WTC11 (cell line): ENCODE data around the gene ABHD1. TPM values are rescaled to one million over a fixed set of nuclear protein-coding genes. Genes with fewer than 3 reads are reported as not detected.

Experiments used
- ATAC-seq: fragments of 200-7000 bp; cut with Tn5 transposase; 2 replicates; pipeline ENCODE4 v1.10.0; 2021; ENCODE audit warnings: mild to moderate bottlenecking, moderate library complexity
- CTCF ChIA-PET: fragments of 300-600 bp; sonication (Branson Sonifier 250); formaldehyde crosslinking; loops from one replicate; lab custom pipeline; 2021; ENCODE audit warnings: antibody characterized with exemption; lab: Charles Lee
- POLR2A ChIA-PET: fragments of 350-600 bp; sonication (Branson Sonifier 250); formaldehyde crosslinking; loops from one replicate; lab custom pipeline; 2021; ENCODE audit warnings: antibody characterized with exemption; lab: Charles Lee
- DNase-seq: peaks from one replicate; pipeline ENCODE4 v3.0.0; 2021; ENCODE audit warnings: low spot score
- H3K27ac Mint-ChIP-seq: 2 replicates; pipeline ENCODE4 v1.8.0; 2021; ENCODE audit warnings: mixed read lengths
- H3K27me3 Mint-ChIP-seq: 2 replicates; pipeline ENCODE4 v1.8.0; 2021; ENCODE audit warnings: low read depth, mild to moderate bottlenecking, moderate library complexity, mixed read lengths
- H3K36me3 Mint-ChIP-seq: 2 replicates; pipeline ENCODE4 v1.8.0; 2021; ENCODE audit warnings: mixed read lengths
- H3K4me1 Mint-ChIP-seq: 2 replicates; pipeline ENCODE4 v1.8.0; 2022; ENCODE audit warnings: mixed read lengths
- H3K4me3 Mint-ChIP-seq: 2 replicates; pipeline ENCODE4 v1.8.0; 2021; ENCODE audit warnings: mild to moderate bottlenecking, moderate library complexity, mixed read lengths
- H3K9me3 Mint-ChIP-seq: 2 replicates; pipeline ENCODE4 v1.8.0; 2021; ENCODE audit warnings: mixed read lengths
- ATF1 ChIP-seq: sonication (generic); formaldehyde crosslinking; IDR thresholded peaks from 2 replicates; pipeline ENCODE4 v1.8.1; 2023; ENCODE audit warnings: mild to moderate bottlenecking, moderate library complexity, missing genetic modification reagents
- CREB1 ChIP-seq: sonication (generic); formaldehyde crosslinking; IDR thresholded peaks from 2 replicates; pipeline ENCODE4 v1.8.0; 2023; ENCODE audit warnings: mild to moderate bottlenecking, missing genetic modification reagents
- CREM ChIP-seq: sonication (generic); formaldehyde crosslinking; IDR thresholded peaks from 2 replicates; pipeline ENCODE4 v1.8.1; 2022; ENCODE audit warnings: mild to moderate bottlenecking, missing genetic modification reagents, moderate library complexity
- E2F5 ChIP-seq: sonication (generic); formaldehyde crosslinking; IDR thresholded peaks from 2 replicates; pipeline ENCODE4 v1.8.1; 2022; ENCODE audit warnings: mild to moderate bottlenecking, moderate library complexity, missing genetic modification reagents
- ELF4 ChIP-seq: sonication (generic); formaldehyde crosslinking; IDR thresholded peaks from 2 replicates; pipeline ENCODE4 v1.8.1; 2022; ENCODE audit warnings: low read depth, mild to moderate bottlenecking, moderate library complexity, missing genetic modification reagents
- EMX1 ChIP-seq: fragments of 250-450 bp; sonication (Bioruptor Pico); IDR thresholded peaks from 2 replicates; pipeline ENCODE4 v1.8.0; 2021; ENCODE audit warnings: mild to moderate bottlenecking
- FOXJ3 ChIP-seq: sonication (generic); formaldehyde crosslinking; IDR thresholded peaks from 2 replicates; pipeline ENCODE4 v1.9.0; 2021; ENCODE audit warnings: missing genetic modification reagents, mild to moderate bottlenecking, borderline replicate concordance
- GTF2I ChIP-seq: fragments of 250-450 bp; sonication (Bioruptor Pico); conservative IDR thresholded peaks from 2 replicates; pipeline ENCODE4 v1.4.0; 2021; ENCODE audit warnings: mild to moderate bottlenecking
- IRF2 ChIP-seq: sonication (generic); formaldehyde crosslinking; IDR thresholded peaks from 2 replicates; pipeline ENCODE4 v1.8.0; 2022; ENCODE audit warnings: low read depth, missing genetic modification reagents, borderline replicate concordance
- JUN ChIP-seq: sonication (generic); formaldehyde crosslinking; IDR thresholded peaks from 2 replicates; pipeline ENCODE4 v1.8.0; 2023; ENCODE audit warnings: mild to moderate bottlenecking, missing genetic modification reagents
- KAT7 ChIP-seq: sonication (generic); formaldehyde crosslinking; IDR thresholded peaks from 2 replicates; pipeline ENCODE4 v1.8.1; 2023; ENCODE audit warnings: missing genetic modification reagents, mild to moderate bottlenecking, borderline replicate concordance
- NFE2L1 ChIP-seq: sonication (generic); formaldehyde crosslinking; IDR thresholded peaks from 2 replicates; pipeline ENCODE4 v1.8.1; 2023; ENCODE audit warnings: missing genetic modification reagents
- RELA ChIP-seq: sonication (generic); formaldehyde crosslinking; IDR thresholded peaks from 2 replicates; pipeline ENCODE4 v1.8.1; 2022; ENCODE audit warnings: missing genetic modification reagents, mild to moderate bottlenecking, borderline replicate concordance
- RORB ChIP-seq: fragments of 250-450 bp; sonication (Bioruptor Pico); IDR thresholded peaks from 2 replicates; pipeline ENCODE4 v1.9.0; 2021; ENCODE audit warnings: mild to moderate bottlenecking
- SMAD4 ChIP-seq: sonication (generic); formaldehyde crosslinking; IDR thresholded peaks from 2 replicates; pipeline ENCODE4 v1.8.0; 2022; ENCODE audit warnings: mild to moderate bottlenecking, missing genetic modification reagents
- TCF7 ChIP-seq: sonication (generic); formaldehyde crosslinking; IDR thresholded peaks from 2 replicates; pipeline ENCODE4 v1.8.0; 2022; ENCODE audit warnings: mild to moderate bottlenecking, low read depth, missing genetic modification reagents, moderate library complexity
- ZNF281 ChIP-seq: sonication (generic); formaldehyde crosslinking; IDR thresholded peaks from 2 replicates; pipeline ENCODE4 v1.8.0; 2023; ENCODE audit warnings: mild to moderate bottlenecking, missing genetic modification reagents
- ZNF317 ChIP-seq: sonication (generic); formaldehyde crosslinking; IDR thresholded peaks from 2 replicates; pipeline ENCODE4 v1.8.1; 2023; ENCODE audit warnings: low read depth, mild to moderate bottlenecking, moderate library complexity, missing genetic modification reagents, borderline replicate concordance
- ZNF396 ChIP-seq: fragments of 250-450 bp; sonication (Bioruptor Pico); IDR thresholded peaks from 2 replicates; pipeline ENCODE4 v1.8.0; 2021; ENCODE audit warnings: mild to moderate bottlenecking, moderate library complexity, borderline replicate concordance
- total RNA-seq: library from RNA; stranded (reverse); gene quantifications from 3 replicates; pipeline ENCODE4 v1.2.3, GENCODE V29; 2021
- TF ChIP-seq, protein P1 (sequence below): sonication (generic); formaldehyde crosslinking; IDR thresholded peaks from 2 replicates; pipeline ENCODE4 v1.8.0; 2022; ENCODE audit warnings: missing genetic modification reagents
- TF ChIP-seq, protein P2 (sequence below): fragments of 250-450 bp; sonication (Bioruptor Pico); IDR thresholded peaks from 2 replicates; pipeline ENCODE4 v1.9.0; 2021; ENCODE audit warnings: moderate library complexity, mild to moderate bottlenecking, inconsistent platforms, borderline replicate concordance
- TF ChIP-seq, protein P3 (sequence below): fragments of 250-450 bp; sonication (Bioruptor Pico); IDR thresholded peaks from 2 replicates; pipeline ENCODE4 v1.8.0; 2021; ENCODE audit warnings: mild to moderate bottlenecking

ABHD1 gene
- total RNA-seq, 1 experiment from 2014 or later = 0.31 TPM

DNA sequence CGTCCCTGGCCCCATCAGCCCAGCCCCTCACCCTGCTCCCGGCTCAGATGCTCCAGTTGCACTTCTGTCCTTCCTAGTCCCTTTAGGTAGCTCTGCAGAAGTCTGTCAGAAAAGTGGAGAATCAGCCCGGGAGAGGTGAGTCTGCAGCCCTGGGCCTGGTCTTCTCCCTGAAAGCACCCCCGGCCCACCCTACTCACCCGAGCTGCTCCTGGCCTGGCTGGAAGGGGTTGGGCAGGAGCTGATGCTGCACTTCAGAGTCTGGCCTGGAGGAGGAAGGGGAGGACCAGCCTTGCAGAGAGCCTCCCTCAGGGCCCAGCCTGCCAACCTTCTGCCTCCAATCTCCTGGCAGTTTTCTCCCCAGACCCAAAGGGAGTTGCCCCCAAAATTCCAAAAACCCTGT is 21.3 kb upstream of the ABHD1 start:
- Mint-ChIP-seq H3K27me3 (0 out of 2 replicates have a peak, but pooled peaks cover 5% of the 10 kb centered on the region), H3K4me3 (no peak overlapping the region), H3K36me3 (no peaks in the 10 kb centered on the region), H3K4me1 (no peaks in the 10 kb centered on the region), H3K9me3 (no peaks in the 10 kb centered on the region), H3K27ac (no peak overlapping the region)
- POLR2A ChIA-PET = interaction anchor here (0.8 to 1.2 kb wide), 2 partner anchors 39 to 100 kb away, joined by 3 to 4 read pairs; no protein-coding TSS in a partner anchor
- DNase-seq = no peak
- no peak; the same call in 1 of the 2 replicates for ATAC-seq
- TF ChIP-seq FOXJ3 (CRISPR knock-in tag) = no peak
- no peak for TF ChIP-seq KAT7
- no peak for TF ChIP-seq GTF2I
- TF ChIP-seq CREM = no peak
- no peak for TF ChIP-seq ATF1
- no peak for TF ChIP-seq ELF4 (CRISPR knock-in tag)
- no peak for TF ChIP-seq TCF7 (CRISPR knock-in tag)
- no peak for TF ChIP-seq JUN (CRISPR knock-in tag)
- TF ChIP-seq RELA (CRISPR knock-in tag) = no peak
- CTCF ChIA-PET = interaction anchor here (0.7 to 3.9 kb wide), 5 partner anchors 22 to 178 kb away, joined by 3 to 39 read pairs (median 5); no protein-coding TSS in a partner anchor

DNA sequence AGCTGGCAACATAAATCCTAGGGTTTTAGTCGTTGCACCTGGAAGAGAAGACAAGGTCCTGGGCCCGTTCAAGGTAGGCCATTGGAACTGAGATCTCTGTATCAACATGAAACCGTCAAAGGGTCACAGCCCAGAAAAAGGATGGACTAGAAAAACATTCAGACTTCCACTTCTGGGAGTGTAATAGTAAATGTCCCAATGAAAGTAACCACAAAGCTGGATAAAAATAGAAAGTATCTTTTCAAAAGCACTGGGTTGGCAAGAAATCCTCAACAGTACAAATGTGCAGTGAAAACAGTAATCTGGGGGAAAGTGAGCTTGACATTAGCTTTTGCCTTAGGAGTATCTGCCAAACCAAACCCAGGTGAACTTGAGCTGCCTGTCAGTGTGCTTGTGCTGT is 17.6 kb upstream of the ABHD1 start:
- peaks cover 2% of the 10 kb centered on the region; the same call in 1 of the 2 replicates for H3K4me1 Mint-ChIP-seq
- no peak overlapping the region for H3K27ac Mint-ChIP-seq
- 0 out of 2 replicates have a peak, but pooled peaks cover 5% of the 10 kb centered on the region for H3K27me3 Mint-ChIP-seq
- ChIA-PET CTCF (interaction anchor here (0.9 to 2.2 kb wide), 3 partner anchors 28 to 85 kb away, joined by 5 read pairs; partner anchors contain the start of gene PREB), POLR2A (interaction anchor here (1.7 kb wide), 1 partner anchor 28 kb away, joined by 3 read pairs; the partner anchor contains the start of gene PREB)
- H3K9me3 Mint-ChIP-seq = no peaks in the 10 kb centered on the region
- no peak overlapping the region for H3K4me3 Mint-ChIP-seq
- TF ChIP-seq ZNF396 (CRISPR knock-in tag) (no peak), NFE2L1 (CRISPR knock-in tag) (no peak), E2F5 (CRISPR knock-in tag) (no peak)
- no peaks in the 10 kb centered on the region for H3K36me3 Mint-ChIP-seq
- DNase-seq (no peak), ATAC-seq (no peak)

- ChIA-PET POLR2A (no interaction called here), CTCF (interaction anchor here (1.2 to 1.9 kb wide), 2 partner anchors 25 to 62 kb away, joined by 4 to 9 read pairs; no protein-coding TSS in a partner anchor)
- Mint-ChIP-seq H3K9me3 (no peaks in the 10 kb centered on the region), H3K4me1 (peaks cover 2% of the 10 kb centered on the region; the same call in 1 of the 2 replicates), H3K27ac (no peak overlapping the region), H3K36me3 (no peaks in the 10 kb centered on the region), H3K27me3 (0 out of 2 replicates have a peak, but pooled peaks cover 5% of the 10 kb centered on the region), H3K4me3 (no peak overlapping the region)
- ATAC-seq (no peak), DNase-seq (no peak)
- no peak for TF ChIP-seq SMAD4 (CRISPR knock-in tag)
- TF ChIP-seq ZNF396 (CRISPR knock-in tag) = no peak
- no peak for TF ChIP-seq TCF7 (CRISPR knock-in tag)
- TF ChIP-seq, protein P1, sequence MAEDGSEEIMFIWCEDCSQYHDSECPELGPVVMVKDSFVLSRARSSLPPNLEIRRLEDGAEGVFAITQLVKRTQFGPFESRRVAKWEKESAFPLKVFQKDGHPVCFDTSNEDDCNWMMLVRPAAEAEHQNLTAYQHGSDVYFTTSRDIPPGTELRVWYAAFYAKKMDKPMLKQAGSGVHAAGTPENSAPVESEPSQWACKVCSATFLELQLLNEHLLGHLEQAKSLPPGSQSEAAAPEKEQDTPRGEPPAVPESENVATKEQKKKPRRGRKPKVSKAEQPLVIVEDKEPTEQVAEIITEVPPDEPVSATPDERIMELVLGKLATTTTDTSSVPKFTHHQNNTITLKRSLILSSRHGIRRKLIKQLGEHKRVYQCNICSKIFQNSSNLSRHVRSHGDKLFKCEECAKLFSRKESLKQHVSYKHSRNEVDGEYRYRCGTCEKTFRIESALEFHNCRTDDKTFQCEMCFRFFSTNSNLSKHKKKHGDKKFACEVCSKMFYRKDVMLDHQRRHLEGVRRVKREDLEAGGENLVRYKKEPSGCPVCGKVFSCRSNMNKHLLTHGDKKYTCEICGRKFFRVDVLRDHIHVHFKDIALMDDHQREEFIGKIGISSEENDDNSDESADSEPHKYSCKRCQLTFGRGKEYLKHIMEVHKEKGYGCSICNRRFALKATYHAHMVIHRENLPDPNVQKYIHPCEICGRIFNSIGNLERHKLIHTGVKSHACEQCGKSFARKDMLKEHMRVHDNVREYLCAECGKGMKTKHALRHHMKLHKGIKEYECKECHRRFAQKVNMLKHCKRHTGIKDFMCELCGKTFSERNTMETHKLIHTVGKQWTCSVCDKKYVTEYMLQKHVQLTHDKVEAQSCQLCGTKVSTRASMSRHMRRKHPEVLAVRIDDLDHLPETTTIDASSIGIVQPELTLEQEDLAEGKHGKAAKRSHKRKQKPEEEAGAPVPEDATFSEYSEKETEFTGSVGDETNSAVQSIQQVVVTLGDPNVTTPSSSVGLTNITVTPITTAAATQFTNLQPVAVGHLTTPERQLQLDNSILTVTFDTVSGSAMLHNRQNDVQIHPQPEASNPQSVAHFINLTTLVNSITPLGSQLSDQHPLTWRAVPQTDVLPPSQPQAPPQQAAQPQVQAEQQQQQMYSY (CRISPR knock-in tag) = no peak
- no peak for TF ChIP-seq CREB1
- no peak for TF ChIP-seq IRF2 (CRISPR knock-in tag)
- TF ChIP-seq, protein P2, sequence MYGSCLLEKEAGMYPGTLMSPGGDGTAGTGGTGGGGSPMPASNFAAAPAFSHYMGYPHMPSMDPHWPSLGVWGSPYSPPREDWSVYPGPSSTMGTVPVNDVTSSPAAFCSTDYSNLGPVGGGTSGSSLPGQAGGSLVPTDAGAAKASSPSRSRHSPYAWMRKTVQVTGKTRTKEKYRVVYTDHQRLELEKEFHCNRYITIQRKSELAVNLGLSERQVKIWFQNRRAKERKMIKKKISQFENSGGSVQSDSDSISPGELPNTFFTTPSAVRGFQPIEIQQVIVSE (CRISPR knock-in tag) = no peak
- no peak for TF ChIP-seq ZNF317
- no peak for TF ChIP-seq ZNF281 (CRISPR knock-in tag)
- TF ChIP-seq RORB (CRISPR knock-in tag) = no peak
- no peak for TF ChIP-seq EMX1 (CRISPR knock-in tag)
- no peak for TF ChIP-seq CREM
- TF ChIP-seq, protein P3, sequence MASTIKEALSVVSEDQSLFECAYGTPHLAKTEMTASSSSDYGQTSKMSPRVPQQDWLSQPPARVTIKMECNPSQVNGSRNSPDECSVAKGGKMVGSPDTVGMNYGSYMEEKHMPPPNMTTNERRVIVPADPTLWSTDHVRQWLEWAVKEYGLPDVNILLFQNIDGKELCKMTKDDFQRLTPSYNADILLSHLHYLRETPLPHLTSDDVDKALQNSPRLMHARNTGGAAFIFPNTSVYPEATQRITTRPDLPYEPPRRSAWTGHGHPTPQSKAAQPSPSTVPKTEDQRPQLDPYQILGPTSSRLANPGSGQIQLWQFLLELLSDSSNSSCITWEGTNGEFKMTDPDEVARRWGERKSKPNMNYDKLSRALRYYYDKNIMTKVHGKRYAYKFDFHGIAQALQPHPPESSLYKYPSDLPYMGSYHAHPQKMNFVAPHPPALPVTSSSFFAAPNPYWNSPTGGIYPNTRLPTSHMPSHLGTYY (CRISPR knock-in tag) = no peak
Measured at GRCh38 chr2:27108221-27108620, 15.4 kb upstream of the ABHD1 start.
